ENCODE measurements around the gene GPR62. TPM values are rescaled to one million over a fixed set of nuclear protein-coding genes. Genes with fewer than 3 reads are reported as not detected.
A peak's percentile ranks its signal among the peaks of the same experiment; 100 is the strongest.
"Not testable (repeated sequence)": the region's sequence is repeated elsewhere in the genome, so short reads cannot be mapped to it uniquely, and the experiment has no call there.

The GPR62 gene
- total RNA-seq, 1 experiment from 2014 or later = not detected

DNA sequence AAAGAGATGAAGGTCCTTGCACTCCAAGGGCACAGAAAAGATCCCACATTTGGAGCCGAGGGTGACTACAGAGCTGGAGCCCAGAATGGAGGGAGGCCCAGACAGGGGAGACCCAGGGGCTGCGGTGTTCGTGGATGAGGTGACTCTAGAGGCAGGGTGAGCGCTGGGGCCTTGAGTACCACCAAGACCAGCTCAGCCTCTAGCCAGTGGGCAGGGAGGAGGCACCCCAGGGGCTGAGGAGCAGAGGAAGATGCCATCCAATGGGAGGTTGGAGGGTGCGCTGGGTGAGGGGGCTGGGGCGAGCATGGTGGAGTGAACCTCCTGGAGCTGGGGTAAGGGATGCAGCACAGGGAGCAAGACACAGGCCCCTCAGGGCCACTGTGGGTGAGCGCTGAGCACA is 26.7 kb upstream of the GPR62 start:
- no peak for DNase-seq

DNA sequence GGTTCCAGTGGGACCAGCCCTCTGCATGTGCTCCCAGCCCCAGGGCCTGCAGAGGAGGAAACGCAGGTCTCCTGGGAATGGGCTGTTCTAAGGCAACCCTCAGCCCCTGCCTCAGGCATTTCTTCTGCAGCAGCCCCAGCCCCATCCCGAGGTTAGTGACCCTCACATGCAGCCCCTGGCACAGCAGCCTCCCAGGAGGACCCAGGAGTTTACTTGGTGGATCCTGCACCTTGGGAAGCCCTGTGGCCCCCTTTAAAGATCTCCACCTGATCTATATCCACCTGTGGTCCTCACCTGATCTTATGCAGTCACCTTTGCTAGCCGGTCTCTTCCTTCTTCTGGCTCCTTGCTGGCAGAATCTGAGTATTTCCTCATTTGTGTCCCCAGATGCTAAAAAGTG is 26.2 kb upstream of the GPR62 start:
- H3K27ac ChIP-seq (ENCODE audit: low read length); H3K9me3 ChIP-seq (ENCODE audit: low read length); H3K9me2 ChIP-seq (replicated peaks; ENCODE audit: low read length); POLR2A ChIA-PET (ENCODE audit: unreplicated experiment); H3K4me2 ChIP-seq (ENCODE audit: low read length); intact Hi-C loops (cut with micrococcal nuclease); H2AFZ ChIP-seq (ENCODE audit: low read length); H3K9ac ChIP-seq (ENCODE audit: low read length); H3F3A ChIP-seq (ENCODE audit: low read length, unreplicated experiment); H3K4me1 ChIP-seq (ENCODE audit: insufficient read depth, low read length); CTCF ChIA-PET; DNase-seq; H3K27me3 ChIP-seq (ENCODE audit: low read length); H3K4me3 ChIP-seq (ENCODE audit: low read length); H4K20me1 ChIP-seq (ENCODE audit: low read length); BruUV-seq (replicated peaks); ATAC-seq; H3K79me2 ChIP-seq (ENCODE audit: low read length): not testable (repeated sequence)
- H3K36me3 ChIP-seq (ENCODE audit: low read depth, low read length) = peaks cover 15% of the 10 kb centered on the region

More for the DNA sequence above, 26.7 kb upstream of the GPR62 start:
- Histone ChIP-seq H3F3A (ENCODE audit: low read length, unreplicated experiment) (no peaks in the 10 kb centered on the region), H2AFZ (ENCODE audit: low read length) (no peak overlapping the region), H3K4me1 (ENCODE audit: insufficient read depth, low read length) (no peaks in the 10 kb centered on the region), H3K27me3 (ENCODE audit: low read length) (no peaks in the 10 kb centered on the region), H3K4me3 (ENCODE audit: low read length) (no peak overlapping the region), H3K27ac (ENCODE audit: low read length) (no peak overlapping the region), H4K20me1 (ENCODE audit: low read length) (no peaks in the 10 kb centered on the region), H3K9me2 (replicated peaks; ENCODE audit: low read length) (no peaks in the 10 kb centered on the region), H3K9me3 (ENCODE audit: low read length) (no peaks in the 10 kb centered on the region), H3K79me2 (ENCODE audit: low read length) (no peaks in the 10 kb centered on the region), H3K9ac (ENCODE audit: low read length) (no peak overlapping the region), H3K36me3 (ENCODE audit: low read depth, low read length) (peaks cover 10% of the 10 kb centered on the region), H3K4me2 (ENCODE audit: low read length) (no peak overlapping the region)
- TF ChIP-seq EZH2phosphoT487 (IDR thresholded peaks at IDR 0.05; ENCODE audit: borderline replicate concordance, low read length) (no peak), EZH2 (IDR thresholded peaks at IDR 0.05; ENCODE audit: low read length, unreplicated experiment) (no peak)
- TF ChIP-seq, protein P1, sequence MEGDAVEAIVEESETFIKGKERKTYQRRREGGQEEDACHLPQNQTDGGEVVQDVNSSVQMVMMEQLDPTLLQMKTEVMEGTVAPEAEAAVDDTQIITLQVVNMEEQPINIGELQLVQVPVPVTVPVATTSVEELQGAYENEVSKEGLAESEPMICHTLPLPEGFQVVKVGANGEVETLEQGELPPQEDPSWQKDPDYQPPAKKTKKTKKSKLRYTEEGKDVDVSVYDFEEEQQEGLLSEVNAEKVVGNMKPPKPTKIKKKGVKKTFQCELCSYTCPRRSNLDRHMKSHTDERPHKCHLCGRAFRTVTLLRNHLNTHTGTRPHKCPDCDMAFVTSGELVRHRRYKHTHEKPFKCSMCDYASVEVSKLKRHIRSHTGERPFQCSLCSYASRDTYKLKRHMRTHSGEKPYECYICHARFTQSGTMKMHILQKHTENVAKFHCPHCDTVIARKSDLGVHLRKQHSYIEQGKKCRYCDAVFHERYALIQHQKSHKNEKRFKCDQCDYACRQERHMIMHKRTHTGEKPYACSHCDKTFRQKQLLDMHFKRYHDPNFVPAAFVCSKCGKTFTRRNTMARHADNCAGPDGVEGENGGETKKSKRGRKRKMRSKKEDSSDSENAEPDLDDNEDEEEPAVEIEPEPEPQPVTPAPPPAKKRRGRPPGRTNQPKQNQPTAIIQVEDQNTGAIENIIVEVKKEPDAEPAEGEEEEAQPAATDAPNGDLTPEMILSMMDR (conservative IDR thresholded peaks at IDR 0.05; ENCODE audit: low read depth, low read length) = no peak
- POLR2A ChIA-PET (ENCODE audit: unreplicated experiment) = no interaction called here
- no peak for ATAC-seq
- intact Hi-C loops (cut with micrococcal nuclease) = no loop called here
- no TSS peak for BruUV-seq (replicated peaks)
- CTCF ChIA-PET = no interaction called here

DNA sequence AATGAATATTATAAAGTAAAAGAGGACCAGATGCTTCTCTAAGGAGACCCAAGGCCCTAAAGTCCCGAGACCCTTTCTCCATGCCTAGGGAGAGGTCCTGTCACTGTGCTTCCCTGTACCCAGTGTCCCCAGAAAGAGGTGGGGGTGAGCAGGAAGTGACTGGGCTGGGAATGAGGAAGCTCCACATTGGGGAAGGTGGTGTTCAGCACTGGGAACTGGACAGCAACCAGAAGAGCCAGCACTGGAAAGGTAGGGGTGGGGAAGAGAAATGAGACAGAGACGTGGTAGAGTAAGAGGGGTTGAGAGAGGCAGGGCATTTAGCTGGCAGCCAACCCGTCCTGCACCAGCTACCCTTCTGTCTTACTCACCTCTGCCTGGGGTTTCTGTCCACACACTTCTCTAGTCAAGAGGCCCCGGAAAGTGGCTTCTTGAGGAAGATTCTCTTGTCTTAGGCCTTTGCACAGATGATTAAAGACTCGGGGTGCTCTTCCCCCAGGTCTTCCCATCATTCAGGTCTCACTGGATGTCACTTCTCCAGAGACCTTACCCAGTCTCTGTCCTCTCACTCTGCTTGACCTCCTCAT is 25.7 kb upstream of the GPR62 start:
- BruUV-seq (replicated peaks) = no TSS peak
- CTCF ChIA-PET = no interaction called here
- no peak overlapping the region for H3K27ac ChIP-seq (ENCODE audit: low read length)

More for the DNA sequence above, 25.7 kb upstream of the GPR62 start:
- intact Hi-C loops (cut with micrococcal nuclease) = no loop called here
- ATAC-seq (peak; percentile 21; the same call in 1 of the 2 replicates), DNase-seq (peak; percentile 27)
- POLR2A ChIA-PET (ENCODE audit: unreplicated experiment) = no interaction called here
- Histone ChIP-seq H3K9me3 (ENCODE audit: low read length) (no peaks in the 10 kb centered on the region), H4K20me1 (ENCODE audit: low read length) (no peaks in the 10 kb centered on the region), H3K4me3 (ENCODE audit: low read length) (no peak overlapping the region), H3K9ac (ENCODE audit: low read length) (no peak overlapping the region), H3K4me2 (ENCODE audit: low read length) (no peak overlapping the region), H3K79me2 (ENCODE audit: low read length) (no peaks in the 10 kb centered on the region), H3F3A (ENCODE audit: low read length, unreplicated experiment) (no peaks in the 10 kb centered on the region), H3K4me1 (ENCODE audit: insufficient read depth, low read length) (no peaks in the 10 kb centered on the region), H2AFZ (ENCODE audit: low read length) (no peak overlapping the region), H3K9me2 (replicated peaks; ENCODE audit: low read length) (no peaks in the 10 kb centered on the region), H3K36me3 (ENCODE audit: low read depth, low read length) (peaks cover 19% of the 10 kb centered on the region), H3K27me3 (ENCODE audit: low read length) (no peaks in the 10 kb centered on the region)
- TF ChIP-seq EZH2 (IDR thresholded peaks at IDR 0.05; ENCODE audit: low read length, unreplicated experiment) = no peak
- TF ChIP-seq EZH2phosphoT487 (IDR thresholded peaks at IDR 0.05; ENCODE audit: borderline replicate concordance, low read length) = no peak
- TF ChIP-seq, protein P1 (conservative IDR thresholded peaks at IDR 0.05; ENCODE audit: low read depth, low read length) = no peak
